PC-3 (cell line): ENCODE results near the gene DENND5B. TPM values are rescaled to one million over a fixed set of nuclear protein-coding genes. Genes with fewer than 3 reads are reported as not detected.
"Not testable (repeated sequence)": the region's sequence is repeated elsewhere in the genome, so short reads cannot be mapped to it uniquely, and the experiment has no call there.

ENCODE experiments used
- ATAC-seq: fragments of 200-7000 bp; cut with Tn5 transposase; 2 replicates; pipeline ENCODE4 v1.9.1; 2020; ENCODE audit warnings: mild to moderate bottlenecking, moderate library complexity
- BruUV-seq: library from RNA; stranded (reverse); fragments of 400-500 nt; replicated peaks from 2 replicates; lab custom pipeline; 2021; lab: Mats Ljungman, UMichigan
- CTCF ChIA-PET: fragments of 300-600 bp; sonication (Branson Sonifier 250); formaldehyde crosslinking; loops from one replicate; lab custom pipeline; 2022; ENCODE audit warnings: antibody characterized with exemption; lab: Charles Lee
- POLR2A ChIA-PET: fragments of 300-600 bp; sonication (Branson Sonifier 250); formaldehyde crosslinking; loops from one replicate; lab custom pipeline; 2022; ENCODE audit warnings: antibody characterized with exemption; ENCODE audit not compliant: unreplicated experiment; lab: Charles Lee
- DNase-seq: peaks from one replicate; pipeline ENCODE4 v3.0.0-alpha.2; 2015
- H2AFZ ChIP-seq: fragments of 300-600 bp; sonication (generic); 2 replicates; pipeline ENCODE4 v1.6.0; 2016; ENCODE audit warnings: antibody characterized with exemption, low read length
- H3F3A ChIP-seq: fragments of 300-600 bp; sonication (generic); one replicate; pipeline ENCODE4 v1.6.0; 2017; ENCODE audit warnings: antibody characterized with exemption, low read length, control low read depth, mild to moderate bottlenecking; ENCODE audit not compliant: unreplicated experiment
- H3K27ac ChIP-seq: fragments of 300-600 bp; sonication (generic); 2 replicates; pipeline ENCODE4 v1.5.1; 2016; ENCODE audit warnings: mild to moderate bottlenecking, low read length
- H3K27me3 ChIP-seq: fragments of 300-600 bp; sonication (generic); 2 replicates; pipeline ENCODE4 v1.6.1; 2016; ENCODE audit warnings: low read length, mixed read lengths
- H3K36me3 ChIP-seq: fragments of 300-600 bp; sonication (generic); 2 replicates; pipeline ENCODE4 v1.6.1; 2016; ENCODE audit warnings: low read depth, mixed run types, low read length, mixed read lengths
- H3K4me1 ChIP-seq: fragments of 300-600 bp; sonication (generic); 2 replicates; pipeline ENCODE4 v1.5.1; 2016; ENCODE audit warnings: low read length; ENCODE audit not compliant: insufficient read depth
- H3K4me2 ChIP-seq: fragments of 300-600 bp; sonication (generic); 2 replicates; pipeline ENCODE4 v1.6.0; 2016; ENCODE audit warnings: low read length
- H3K4me3 ChIP-seq: fragments of 300-600 bp; sonication (generic); 2 replicates; pipeline ENCODE4 v1.5.1; 2016; ENCODE audit warnings: mild to moderate bottlenecking, low read length, mixed read lengths
- H3K79me2 ChIP-seq: fragments of 300-600 bp; sonication (generic); 2 replicates; pipeline ENCODE4 v1.6.1; 2017; ENCODE audit warnings: low read length, mixed read lengths
- H3K9ac ChIP-seq: fragments of 300-600 bp; sonication (generic); 2 replicates; pipeline ENCODE4 v1.6.0; 2016; ENCODE audit warnings: mild to moderate bottlenecking, low read length
- H3K9me2 ChIP-seq: fragments of 300-600 bp; sonication (generic); replicated peaks from 2 replicates; pipeline ENCODE4 v1.6.1; 2016; ENCODE audit warnings: mixed run types, low read length, mixed read lengths
- H3K9me3 ChIP-seq: fragments of 300-600 bp; sonication (generic); 2 replicates; pipeline ENCODE4 v1.6.1; 2016; ENCODE audit warnings: low read length, mixed read lengths
- H4K20me1 ChIP-seq: fragments of 300-600 bp; sonication (generic); 2 replicates; pipeline ENCODE4 v1.6.1; 2016; ENCODE audit warnings: low read length, mixed read lengths
- EZH2 ChIP-seq: fragments of 300-600 bp; sonication (generic); IDR thresholded peaks from one replicate; pipeline ENCODE4 v1.6.1; 2017; ENCODE audit warnings: antibody characterized with exemption, mild to moderate bottlenecking, low read length; ENCODE audit not compliant: unreplicated experiment
- EZH2phosphoT487 ChIP-seq: fragments of 300-600 bp; sonication (generic); IDR thresholded peaks from 2 replicates; pipeline ENCODE4 v1.6.1; 2018; ENCODE audit warnings: mild to moderate bottlenecking, antibody characterized with exemption, low read length, borderline replicate concordance
- intact Hi-C: fragments of 100-400 bp; cut with micrococcal nuclease; formaldehyde crosslinking; loops from 2 replicates; pipeline ENCODE4 v1.9.0; 2023
- total RNA-seq: library from RNA; depleted of rRNA; stranded (reverse); fragments of >200 nt; gene quantifications from 2 replicates; pipeline ENCODE4 v1.2.3, GENCODE V29; 2014
- TF ChIP-seq, protein P1 (sequence below): fragments of 300-600 bp; sonication (generic); conservative IDR thresholded peaks from 2 replicates; pipeline ENCODE4 v1.5.1; 2017; ENCODE audit warnings: antibody characterized with exemption, low read depth, mild to moderate bottlenecking, low read length

The DENND5B gene
- total RNA-seq, 1 experiment from 2014 or later: 4.2 TPM

GRCh38 chr12:31618228-31619025 lies 27.5 kb upstream of the DENND5B start:
- Histone ChIP-seq H4K20me1 (no peaks in the 10 kb centered on the region), H3K4me1 (no peaks in the 10 kb centered on the region), H2AFZ (no peak overlapping the region), H3K79me2 (no peaks in the 10 kb centered on the region), H3K27me3 (no peaks in the 10 kb centered on the region), H3K9me2 (no peaks in the 10 kb centered on the region), H3K36me3 (no peaks in the 10 kb centered on the region), H3K4me2 (no peak overlapping the region), H3K4me3 (no peak overlapping the region), H3K27ac (no peak overlapping the region), H3K9ac (no peak overlapping the region), H3F3A (no peaks in the 10 kb centered on the region), H3K9me3 (no peaks in the 10 kb centered on the region)
- ATAC-seq (no peak), DNase-seq (no peak)
- CTCF ChIA-PET: no interaction called here
- POLR2A ChIA-PET: no interaction called here
- no peak for TF ChIP-seq EZH2phosphoT487
- TF ChIP-seq EZH2: no peak
- TF ChIP-seq, protein P1, sequence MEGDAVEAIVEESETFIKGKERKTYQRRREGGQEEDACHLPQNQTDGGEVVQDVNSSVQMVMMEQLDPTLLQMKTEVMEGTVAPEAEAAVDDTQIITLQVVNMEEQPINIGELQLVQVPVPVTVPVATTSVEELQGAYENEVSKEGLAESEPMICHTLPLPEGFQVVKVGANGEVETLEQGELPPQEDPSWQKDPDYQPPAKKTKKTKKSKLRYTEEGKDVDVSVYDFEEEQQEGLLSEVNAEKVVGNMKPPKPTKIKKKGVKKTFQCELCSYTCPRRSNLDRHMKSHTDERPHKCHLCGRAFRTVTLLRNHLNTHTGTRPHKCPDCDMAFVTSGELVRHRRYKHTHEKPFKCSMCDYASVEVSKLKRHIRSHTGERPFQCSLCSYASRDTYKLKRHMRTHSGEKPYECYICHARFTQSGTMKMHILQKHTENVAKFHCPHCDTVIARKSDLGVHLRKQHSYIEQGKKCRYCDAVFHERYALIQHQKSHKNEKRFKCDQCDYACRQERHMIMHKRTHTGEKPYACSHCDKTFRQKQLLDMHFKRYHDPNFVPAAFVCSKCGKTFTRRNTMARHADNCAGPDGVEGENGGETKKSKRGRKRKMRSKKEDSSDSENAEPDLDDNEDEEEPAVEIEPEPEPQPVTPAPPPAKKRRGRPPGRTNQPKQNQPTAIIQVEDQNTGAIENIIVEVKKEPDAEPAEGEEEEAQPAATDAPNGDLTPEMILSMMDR: no peak
- BruUV-seq: no TSS peak
- intact Hi-C loops: no loop called here

DNA sequence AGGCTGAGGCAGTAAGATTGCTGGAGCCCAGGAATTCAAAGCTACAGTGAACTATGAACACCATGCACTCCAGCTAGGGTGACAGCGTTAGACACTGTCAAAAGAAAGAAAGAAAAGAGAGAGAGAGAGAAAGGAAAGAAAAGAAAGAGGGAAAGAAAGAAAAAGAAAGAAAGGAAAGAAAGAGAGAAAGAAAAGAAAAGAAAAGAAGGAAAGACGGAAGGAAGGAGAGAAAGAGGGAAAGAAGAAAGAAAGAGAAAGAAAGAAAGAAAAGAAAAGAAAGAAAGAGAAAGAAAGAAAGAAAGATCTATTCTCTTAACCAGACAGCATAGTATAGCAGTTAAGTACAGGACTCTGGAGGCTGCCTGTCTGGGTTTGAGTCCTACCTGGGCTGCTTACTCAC lies 21.9 kb upstream of the DENND5B start:
- ChIA-PET CTCF (no interaction called here), POLR2A (no interaction called here)
- no peak for TF ChIP-seq EZH2
- no peak for TF ChIP-seq EZH2phosphoT487
- TF ChIP-seq, protein P1: no peak
- H4K20me1 ChIP-seq: no peaks in the 10 kb centered on the region
- H3K36me3 ChIP-seq: no peaks in the 10 kb centered on the region
- ATAC-seq: no peak
- H3K9me2 ChIP-seq: no peaks in the 10 kb centered on the region
- no peaks in the 10 kb centered on the region for H3K4me1 ChIP-seq
- no peak overlapping the region for H3K27ac ChIP-seq
- no peaks in the 10 kb centered on the region for H3K79me2 ChIP-seq
- no peak overlapping the region for H3K9ac ChIP-seq
- H3K27me3 ChIP-seq: no peaks in the 10 kb centered on the region
- intact Hi-C loops: no loop called here
- H2AFZ ChIP-seq: no peak overlapping the region
- no peak for DNase-seq
- no TSS peak for BruUV-seq
- no peak overlapping the region for H3K4me2 ChIP-seq
- H3K9me3 ChIP-seq: 0 out of 2 replicates have a peak, but pooled peaks cover 7% of the 10 kb centered on the region
- H3K4me3 ChIP-seq: no peak overlapping the region
- no peaks in the 10 kb centered on the region for H3F3A ChIP-seq

DNA sequence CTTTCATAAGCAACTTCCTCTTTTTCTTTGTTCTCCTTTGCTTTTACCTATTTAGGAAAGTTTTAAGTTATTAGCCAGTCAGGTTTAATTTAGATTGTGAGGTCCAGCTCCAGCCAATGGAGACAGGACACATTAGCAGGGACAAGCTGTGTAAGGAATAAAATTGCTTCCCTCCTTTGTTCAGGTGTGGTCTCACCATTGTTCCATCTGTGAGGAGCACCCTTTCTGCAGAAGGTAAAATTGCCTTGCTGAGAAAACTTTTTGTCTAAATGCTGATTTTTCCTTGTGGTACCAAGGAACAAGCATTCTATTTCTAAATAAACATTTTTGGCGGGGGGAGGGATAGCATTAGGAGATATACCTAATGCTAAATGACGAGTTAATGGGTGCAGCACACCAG lies 17.4 kb upstream of the DENND5B start:
- ATAC-seq, H3K9me3 ChIP-seq, DNase-seq, H3K4me2 ChIP-seq, H3K36me3 ChIP-seq, H3K4me1 ChIP-seq, H3K27ac ChIP-seq, H3K79me2 ChIP-seq, intact Hi-C loops, CTCF ChIA-PET, H4K20me1 ChIP-seq, H3F3A ChIP-seq, H3K9ac ChIP-seq, H3K4me3 ChIP-seq, BruUV-seq, H3K27me3 ChIP-seq, H2AFZ ChIP-seq, POLR2A ChIA-PET, H3K9me2 ChIP-seq: not testable (repeated sequence)
